OCI-LY3 (cell line): Measurements from ENCODE around the gene CENPS.

Experiments used
- EZH2phosphoT487 ChIP-seq: fragments of 200-600 bp; shearing (Covaris generic); IDR thresholded peaks from 2 replicates; pipeline ENCODE4 v1.6.1; 2018; ENCODE audit warnings: antibody characterized with exemption, mixed run types, low read depth
- TF ChIP-seq, protein P1 (sequence below): fragments of 200-600, 300-600 bp; sonication (generic); IDR thresholded peaks from 2 replicates; pipeline ENCODE4 v1.5.1; 2014; ENCODE audit warnings: antibody characterized with exemption, low read length, low read depth

DNA sequence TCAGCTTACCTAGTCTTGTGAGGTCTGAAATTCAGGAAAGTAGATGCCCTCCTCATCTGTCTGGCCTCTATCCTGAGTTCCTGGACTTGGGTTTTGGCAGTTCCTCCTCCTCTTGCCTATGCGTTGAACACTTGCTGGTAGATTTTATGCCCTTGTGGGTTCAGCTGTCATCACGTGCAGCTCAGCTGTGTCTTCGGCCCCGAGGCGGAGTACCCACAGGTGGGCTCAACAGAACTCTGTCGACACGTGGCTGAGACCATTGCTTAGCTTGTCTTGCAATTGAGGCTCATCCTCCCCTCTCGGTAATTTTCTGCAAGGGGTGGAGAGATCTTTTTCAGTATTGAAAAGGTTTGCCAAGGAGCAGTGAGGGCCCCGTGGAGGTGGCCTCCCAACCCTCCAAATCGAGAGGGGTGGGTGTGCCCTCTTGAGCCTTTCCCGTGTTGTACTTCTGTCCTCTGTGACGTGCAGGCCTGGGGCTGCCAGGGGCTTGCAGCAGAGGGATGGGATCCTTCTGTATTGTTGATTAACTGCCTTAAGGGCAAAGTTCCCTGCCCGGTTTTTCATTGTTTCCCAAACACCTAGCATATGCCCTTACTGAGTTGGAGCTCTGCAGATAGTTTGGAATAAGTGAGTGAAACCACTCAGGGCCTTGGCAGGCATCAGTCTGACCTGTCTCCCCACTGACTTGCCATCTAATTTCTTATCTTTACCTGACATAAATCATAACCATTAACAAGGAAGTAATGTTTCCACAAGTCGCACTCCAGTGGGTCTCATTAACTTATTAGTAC, 2.9 kb downstream of the CENPS start:
- TF ChIP-seq, protein P1, sequence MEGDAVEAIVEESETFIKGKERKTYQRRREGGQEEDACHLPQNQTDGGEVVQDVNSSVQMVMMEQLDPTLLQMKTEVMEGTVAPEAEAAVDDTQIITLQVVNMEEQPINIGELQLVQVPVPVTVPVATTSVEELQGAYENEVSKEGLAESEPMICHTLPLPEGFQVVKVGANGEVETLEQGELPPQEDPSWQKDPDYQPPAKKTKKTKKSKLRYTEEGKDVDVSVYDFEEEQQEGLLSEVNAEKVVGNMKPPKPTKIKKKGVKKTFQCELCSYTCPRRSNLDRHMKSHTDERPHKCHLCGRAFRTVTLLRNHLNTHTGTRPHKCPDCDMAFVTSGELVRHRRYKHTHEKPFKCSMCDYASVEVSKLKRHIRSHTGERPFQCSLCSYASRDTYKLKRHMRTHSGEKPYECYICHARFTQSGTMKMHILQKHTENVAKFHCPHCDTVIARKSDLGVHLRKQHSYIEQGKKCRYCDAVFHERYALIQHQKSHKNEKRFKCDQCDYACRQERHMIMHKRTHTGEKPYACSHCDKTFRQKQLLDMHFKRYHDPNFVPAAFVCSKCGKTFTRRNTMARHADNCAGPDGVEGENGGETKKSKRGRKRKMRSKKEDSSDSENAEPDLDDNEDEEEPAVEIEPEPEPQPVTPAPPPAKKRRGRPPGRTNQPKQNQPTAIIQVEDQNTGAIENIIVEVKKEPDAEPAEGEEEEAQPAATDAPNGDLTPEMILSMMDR: no peak
- no peak for TF ChIP-seq EZH2phosphoT487
